Lower lobe of right lung (tissue), 2 donors: ENCODE data around the gene TMEFF2. TPM values are rescaled to one million over a fixed set of nuclear protein-coding genes. Genes with fewer than 3 reads are reported as not detected.

ENCODE experiments used
- ATAC-seq, 2 donors: fragments of 200-7000 bp; cut with Tn5 transposase; one replicate each; pipeline ENCODE4 v1.9.1; 2020 to 2022; ENCODE audit warnings: mild to moderate bottlenecking in 2 of 2, moderate library complexity in 2 of 2
- DNase-seq: peaks from one replicate; pipeline ENCODE4 v3.0.0-alpha.2; 2020
- H3K27ac ChIP-seq: fragments of 200-600 bp; one replicate; pipeline ENCODE4 v1.8.0; 2022
- H3K27me3 ChIP-seq: fragments of 200-600 bp; one replicate; pipeline ENCODE4 v1.8.0; 2022; ENCODE audit warnings: low read depth
- H3K36me3 ChIP-seq: fragments of 200-600 bp; one replicate; pipeline ENCODE4 v1.8.0; 2022; ENCODE audit warnings: mild to moderate bottlenecking
- H3K4me1 ChIP-seq: fragments of 200-600 bp; one replicate; pipeline ENCODE4 v1.8.0; 2022
- H3K4me3 ChIP-seq: fragments of 200-600 bp; one replicate; pipeline ENCODE4 v1.8.0; 2022; ENCODE audit warnings: mild to moderate bottlenecking
- H3K9me3 ChIP-seq: fragments of 200-600 bp; one replicate; pipeline ENCODE4 v1.8.0; 2022
- CTCF ChIP-seq: fragments of 200-600 bp; IDR thresholded peaks from one replicate; pipeline ENCODE4 v1.8.0; 2022; ENCODE audit warnings: antibody characterized with exemption, mild to moderate bottlenecking
- intact Hi-C: fragments of 100-400 bp; cut with DNase I; formaldehyde crosslinking; loops from one replicate; pipeline ENCODE4 v1.11.0; 2022
- long read RNA-seq: library from polyadenylated mRNA; unstranded; transcript quantifications from one replicate; pipeline ENCODE4 v2.0.0, GENCODE V29; 2021
- total RNA-seq: library from RNA; stranded (reverse); fragmentation: NEBNext Ultra II Directional; extraction: Animal tissue kit (Norgen Biotek cat#: 25700); gene quantifications from one replicate; pipeline ENCODE4 v1.2.1, GENCODE V29; 2021
- donor health status: DM: no; HTN: yes; CAD: no; lungs with severe emphysema.

TMEFF2 gene
- not detected for total RNA-seq
- long read RNA-seq, partial matches to known transcripts = 0 of 13 reads
- long read RNA-seq, other reads (novel, unspliced or antisense) = 13 of 13 reads

GRCh38 chr2:192194866-192195547 lies at the start of gene TMEFF2:
TMEFF2 (minus strand) TSS chr2:192194933; CDS start chr2:192194524, 409 bp downstream.
- no peaks in the 10 kb centered on the region for H3K36me3 ChIP-seq
- peak within 1 kb of the TSS; percentile 57 for H3K4me3 ChIP-seq
- no peak for TF ChIP-seq CTCF
- H3K4me1 ChIP-seq = peaks cover 29% of the 10 kb centered on the region
- DNase-seq (peak; percentile 58), ATAC-seq (peak; percentile 61 to 68)
- peaks cover 78% of the 10 kb centered on the region for H3K27me3 ChIP-seq
- intact Hi-C loops = no loop called here
- H3K27ac ChIP-seq = no peak within 1 kb of the TSS
- H3K9me3 ChIP-seq = no peaks in the 10 kb centered on the region

- no peak for DNase-seq
- Histone ChIP-seq H3K9me3 (no peaks in the 10 kb centered on the region), H3K27me3 (no peaks in the 10 kb centered on the region), H3K36me3 (no peaks in the 10 kb centered on the region), H3K4me1 (no peaks in the 10 kb centered on the region), H3K27ac (no peak overlapping the region), H3K4me3 (no peak overlapping the region)
- ATAC-seq = no peak
- intact Hi-C loops = no loop called here
- no peak for TF ChIP-seq CTCF
Observed at GRCh38 chr2:192243488-192243887, 48.8 kb upstream of the TMEFF2 start.

- Histone ChIP-seq H3K9me3 (no peaks in the 10 kb centered on the region), H3K4me3 (no peak overlapping the region), H3K27ac (no peak overlapping the region), H3K36me3 (no peaks in the 10 kb centered on the region), H3K4me1 (no peaks in the 10 kb centered on the region), H3K27me3 (no peaks in the 10 kb centered on the region)
- no peak for TF ChIP-seq CTCF
- no peak for DNase-seq
- ATAC-seq = no peak
- intact Hi-C loops = no loop called here
Observed at GRCh38 chr2:192236136-192236535, 41.4 kb upstream of the TMEFF2 start.

GRCh38 chr2:192230889-192231453 lies 36.2 kb upstream of the TMEFF2 start:
- no peaks in the 10 kb centered on the region for H3K4me1 ChIP-seq
- no peaks in the 10 kb centered on the region for H3K36me3 ChIP-seq
- peak; percentile 78 to 96 for ATAC-seq
- H3K27me3 ChIP-seq = no peaks in the 10 kb centered on the region
- intact Hi-C loops = no loop called here
- no peak overlapping the region for H3K27ac ChIP-seq
- H3K9me3 ChIP-seq = no peaks in the 10 kb centered on the region
- no peak for TF ChIP-seq CTCF
- no peak for DNase-seq
- no peak overlapping the region for H3K4me3 ChIP-seq

- no peaks in the 10 kb centered on the region for H3K27me3 ChIP-seq
- intact Hi-C loops = no loop called here
- no peak overlapping the region for H3K4me3 ChIP-seq
- H3K9me3 ChIP-seq = no peaks in the 10 kb centered on the region
- DNase-seq (no peak), ATAC-seq (no peak)
- no peak overlapping the region for H3K27ac ChIP-seq
- H3K4me1 ChIP-seq = no peaks in the 10 kb centered on the region
- no peak for TF ChIP-seq CTCF
- no peaks in the 10 kb centered on the region for H3K36me3 ChIP-seq
Observed at GRCh38 chr2:192228685-192229084, 34.0 kb upstream of the TMEFF2 start.
